ENCODE results near the gene ZNF3. TPM values are rescaled to one million over a fixed set of nuclear protein-coding genes. Genes with fewer than 3 reads are reported as not detected.
"Not testable (repeated sequence)": the region's sequence is repeated elsewhere in the genome, so short reads cannot be mapped to it uniquely, and the experiment has no call there.

Gene ZNF3
- total RNA-seq: 6.9 TPM

GRCh38 chr7:100081535-100082102 is at the start of gene ZNF3:
Gene ZNF3, minus strand, starts transcription at chr7:100081723. Its CDS starts 4,366 bp downstream, at chr7:100077357.
- no peaks in the 10 kb centered on the region for H3K27me3 ChIP-seq
- H3K4me1 ChIP-seq: peaks cover 0 to 26% of the 10 kb centered on the region in 2 donors
- DNase-seq (ENCODE audit: low spot score in 2 of 2): peak; percentile 93 to 99
- peaks cover 7 to 18% of the 10 kb centered on the region in 2 donors for H3K36me3 ChIP-seq
- intact Hi-C loops (cut with DNase I): loop anchor here (1.0 to 5.0 kb wide), 5 partner anchors 20 to 164 kb away; partner anchors contain the start of genes AP4M1, MCM7, TRIM4 and ZKSCAN1
- H3K9me3 ChIP-seq: no peaks in the 10 kb centered on the region
- peak within 1 kb of the TSS; percentile 87 to 97 for H3K4me3 ChIP-seq
- TF ChIP-seq, protein P1, sequence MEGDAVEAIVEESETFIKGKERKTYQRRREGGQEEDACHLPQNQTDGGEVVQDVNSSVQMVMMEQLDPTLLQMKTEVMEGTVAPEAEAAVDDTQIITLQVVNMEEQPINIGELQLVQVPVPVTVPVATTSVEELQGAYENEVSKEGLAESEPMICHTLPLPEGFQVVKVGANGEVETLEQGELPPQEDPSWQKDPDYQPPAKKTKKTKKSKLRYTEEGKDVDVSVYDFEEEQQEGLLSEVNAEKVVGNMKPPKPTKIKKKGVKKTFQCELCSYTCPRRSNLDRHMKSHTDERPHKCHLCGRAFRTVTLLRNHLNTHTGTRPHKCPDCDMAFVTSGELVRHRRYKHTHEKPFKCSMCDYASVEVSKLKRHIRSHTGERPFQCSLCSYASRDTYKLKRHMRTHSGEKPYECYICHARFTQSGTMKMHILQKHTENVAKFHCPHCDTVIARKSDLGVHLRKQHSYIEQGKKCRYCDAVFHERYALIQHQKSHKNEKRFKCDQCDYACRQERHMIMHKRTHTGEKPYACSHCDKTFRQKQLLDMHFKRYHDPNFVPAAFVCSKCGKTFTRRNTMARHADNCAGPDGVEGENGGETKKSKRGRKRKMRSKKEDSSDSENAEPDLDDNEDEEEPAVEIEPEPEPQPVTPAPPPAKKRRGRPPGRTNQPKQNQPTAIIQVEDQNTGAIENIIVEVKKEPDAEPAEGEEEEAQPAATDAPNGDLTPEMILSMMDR (IDR thresholded peaks at IDR 0.05): peak; percentile 93 to 97 (median 96)
- H3K27ac ChIP-seq: peak within 1 kb of the TSS; percentile 77 to 85

DNA sequence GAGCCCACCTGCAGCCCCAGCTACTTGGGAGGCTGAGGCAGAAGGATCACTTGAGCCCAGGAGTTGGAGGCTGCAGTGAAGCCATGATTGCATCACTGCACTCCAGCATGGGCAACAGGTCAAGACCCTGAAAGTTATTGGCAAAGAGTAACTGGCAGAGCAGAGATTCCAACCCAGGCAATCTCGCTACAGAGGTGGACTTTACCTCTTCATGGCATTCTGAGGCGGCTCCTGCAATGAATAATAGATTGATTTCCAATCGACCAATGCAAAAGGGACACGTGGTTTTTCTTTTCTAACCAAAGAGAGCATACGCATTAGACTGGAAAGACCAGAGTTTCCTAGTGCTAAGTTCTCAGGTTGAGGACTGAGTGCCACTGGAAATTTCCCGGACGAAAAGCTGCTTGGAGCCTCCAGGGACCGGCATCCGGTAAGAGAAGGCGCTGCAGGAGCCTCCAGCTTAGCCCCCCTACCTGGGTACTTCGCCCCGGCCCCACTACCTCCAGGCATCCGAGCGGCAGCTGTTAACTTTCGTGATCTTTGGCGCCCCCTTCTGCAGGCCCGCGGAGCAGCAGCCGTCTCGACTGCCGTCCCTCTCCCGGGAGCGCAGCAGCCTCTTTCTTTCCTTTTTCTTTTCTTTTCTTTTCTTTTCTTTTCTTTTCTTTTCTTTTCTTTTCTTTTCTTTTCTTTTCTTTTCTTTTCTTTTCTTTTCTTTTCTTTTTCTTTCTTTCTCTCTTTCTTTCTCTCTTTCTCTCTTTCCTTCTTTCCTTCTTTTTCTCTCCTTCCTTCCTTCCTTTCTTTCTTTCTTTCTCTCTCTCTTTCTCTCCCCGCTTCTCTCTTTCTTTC is 49.3 kb upstream of the ZNF3 start:
- Histone ChIP-seq H3K36me3 (no peaks in the 10 kb centered on the region), H3K4me3 (peak overlapping the region in 1 of 2 donors; percentile 55), H3K27me3 (no peaks in the 10 kb centered on the region), H3K9me3 (no peaks in the 10 kb centered on the region), H3K4me1 (peaks cover 0 to 13% of the 10 kb centered on the region in 2 donors), H3K27ac (no peak overlapping the region)
- TF ChIP-seq, protein P1 (IDR thresholded peaks at IDR 0.05): peak; percentile 75 to 89 (median 83)
- peak in 1 of 2 donors; percentile 84 for DNase-seq (ENCODE audit: low spot score in 2 of 2)
- intact Hi-C loops (cut with DNase I): loop anchor here (5.0 kb wide), 2 partner anchors 86 to 139 kb away; partner anchors contain the start of gene PVRIG

- not testable (repeated sequence) for H3K27ac ChIP-seq; H3K9me3 ChIP-seq; H3K36me3 ChIP-seq; DNase-seq (ENCODE audit: low spot score in 2 of 2); H3K27me3 ChIP-seq; H3K4me3 ChIP-seq
- H3K4me1 ChIP-seq: peaks cover 0 to 14% of the 10 kb centered on the region in 2 donors
- intact Hi-C loops (cut with DNase I): loop anchor here (5.0 kb wide), 2 partner anchors 87 to 138 kb away; partner anchors contain the start of gene PVRIG
Measured at GRCh38 chr7:100130220-100130607, 48.7 kb upstream of the ZNF3 start.

- Histone ChIP-seq H3K4me3 (peak overlapping the region in 1 of 2 donors; percentile 99), H3K27ac (peak overlapping the region in 1 of 2 donors; percentile 98), H3K27me3 (no peaks in the 10 kb centered on the region), H3K36me3 (no peaks in the 10 kb centered on the region), H3K4me1 (peaks cover 0 to 14% of the 10 kb centered on the region in 2 donors), H3K9me3 (no peaks in the 10 kb centered on the region)
- DNase-seq (ENCODE audit: low spot score in 2 of 2): no peak
- intact Hi-C loops (cut with DNase I): loop anchor here (10.0 kb wide), 1 partner anchor 296 kb away; the partner anchor contains the start of genes MEPCE and ZCWPW1
- TF ChIP-seq, protein P1 (IDR thresholded peaks at IDR 0.05): no peak
Measured at GRCh38 chr7:100128637-100128963, 47.1 kb upstream of the ZNF3 start.

DNA sequence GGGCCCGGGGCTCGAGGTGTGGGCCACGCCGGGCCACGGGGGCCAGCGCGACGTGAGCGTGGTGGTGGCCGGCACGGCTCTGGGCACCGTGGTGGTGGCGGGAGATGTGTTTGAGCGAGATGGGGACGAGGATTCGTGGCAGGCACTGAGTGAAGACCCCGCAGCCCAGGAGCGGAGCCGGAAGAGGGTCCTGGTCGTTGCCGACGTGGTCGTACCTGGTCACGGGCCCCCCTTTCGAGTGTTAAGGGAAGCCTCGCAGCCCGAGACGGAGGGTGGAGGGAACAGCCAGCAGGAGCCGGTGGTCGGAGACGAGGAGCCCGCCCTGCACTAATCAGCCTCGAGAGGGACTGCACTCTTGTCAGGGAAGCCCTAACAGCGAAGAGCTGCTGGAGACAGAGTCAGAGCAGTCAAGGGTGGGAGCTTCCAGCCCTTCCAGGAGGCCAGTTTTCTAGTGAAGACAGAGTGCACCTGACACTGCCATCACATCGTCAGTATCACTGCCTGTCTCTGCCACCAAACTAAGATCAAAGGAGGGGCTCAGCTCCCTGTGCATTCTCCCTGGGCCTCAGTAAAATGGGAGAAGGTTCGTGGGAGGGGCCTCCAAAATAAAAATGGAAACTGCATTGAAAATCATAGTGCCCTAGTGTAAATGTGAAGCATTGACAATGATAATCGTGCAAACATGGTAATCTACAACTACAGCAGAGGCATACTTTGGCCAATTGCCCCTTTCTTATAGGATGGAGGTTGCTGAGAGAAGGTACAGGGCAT is 46.5 kb upstream of the ZNF3 start:
- Histone ChIP-seq H3K36me3 (no peaks in the 10 kb centered on the region), H3K4me3 (peak overlapping the region; percentile 79 to 99), H3K9me3 (no peaks in the 10 kb centered on the region), H3K27me3 (no peaks in the 10 kb centered on the region), H3K27ac (peak overlapping the region; percentile 87 to 98), H3K4me1 (peaks cover 0 to 14% of the 10 kb centered on the region in 2 donors)
- DNase-seq (ENCODE audit: low spot score in 2 of 2): no peak
- TF ChIP-seq, protein P1 (IDR thresholded peaks at IDR 0.05): peak in 1 of 3 experiments; percentile 5
- intact Hi-C loops (cut with DNase I): loop anchor here (1.0 to 10.0 kb wide), 3 partner anchors 21 to 297 kb away; partner anchors contain the start of genes AP4M1, LAMTOR4, MCM7 and MEPCE

All from ascending aorta (tissue), 2 donors.